GM21526 (cell line): ENCODE measurements around the gene KLF12.

Experiments used
- ATAC-seq: cut with Tn5 transposase; IDR thresholded peaks from one replicate; pipeline ENCODE4 v1.9.1; 2021; ENCODE audit warnings: moderate library complexity; ENCODE audit not compliant: unreplicated experiment, low FRiP score

Gene KLF12

DNA sequence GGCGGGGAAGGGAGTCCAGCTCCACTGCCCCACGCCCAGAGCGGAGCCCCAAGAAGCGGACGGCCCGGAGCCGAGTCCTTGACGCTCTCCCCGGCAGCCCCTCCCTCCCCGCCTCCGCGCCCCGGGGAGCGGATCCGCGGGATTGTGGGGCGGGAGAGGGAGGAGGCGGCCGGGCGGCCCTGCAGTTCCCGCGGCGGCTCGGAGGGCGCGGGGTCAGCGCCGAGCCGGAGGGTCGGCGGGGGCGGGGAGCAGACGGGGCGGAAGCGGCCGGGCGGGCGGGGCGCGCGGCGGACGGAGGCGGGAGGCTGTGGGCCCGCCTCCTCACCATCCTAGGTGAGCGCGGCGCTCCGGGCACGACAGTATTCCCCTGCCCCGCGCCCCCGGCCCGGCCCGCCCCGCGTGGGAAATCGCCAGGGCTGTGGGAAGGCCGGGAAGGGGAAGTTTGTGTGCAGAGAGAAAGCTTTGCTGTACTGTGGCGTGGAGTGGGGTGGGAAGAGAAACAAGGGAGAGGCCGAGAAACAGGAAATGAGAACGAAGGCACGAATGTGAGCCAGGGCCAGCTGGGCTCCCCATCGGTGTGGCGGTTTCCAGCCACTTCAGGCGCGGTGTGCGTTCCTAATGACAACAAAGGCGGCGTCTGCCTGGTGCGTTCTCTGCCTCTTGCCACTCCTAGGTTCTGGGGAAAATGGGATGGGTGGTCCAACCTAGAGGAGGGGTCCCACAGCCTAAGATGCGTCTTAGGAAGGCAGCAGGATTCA is 1.3 kb upstream of the KLF12 start:
- ATAC-seq: peak; percentile 43

DNA sequence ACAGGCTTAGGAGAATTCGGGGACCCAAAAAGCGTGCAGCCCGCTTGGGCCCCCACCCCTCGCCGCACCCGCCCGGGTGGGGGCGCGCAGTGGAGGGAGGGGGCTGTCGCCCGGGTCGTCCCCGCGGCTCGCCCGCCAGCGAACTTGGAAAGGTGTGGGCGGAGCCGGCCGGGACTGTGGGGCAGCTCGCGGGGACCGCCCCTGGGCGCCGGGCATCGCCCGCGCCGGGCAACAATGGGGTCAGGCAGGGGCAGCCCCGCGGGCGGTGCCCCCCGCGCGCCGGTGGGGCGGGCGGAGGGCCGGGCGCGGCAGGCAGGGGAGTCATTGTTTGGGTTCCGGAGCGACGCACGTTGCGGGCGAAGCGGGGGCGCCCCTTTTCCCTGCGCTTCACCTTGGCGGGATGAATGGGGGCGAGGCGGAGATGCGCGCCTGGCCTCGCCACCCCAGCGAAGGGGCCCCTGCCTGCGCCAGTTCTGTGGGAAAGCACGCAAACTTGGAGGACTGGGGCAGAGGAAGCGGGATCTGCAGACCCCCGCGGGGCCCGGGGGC is 647 bp upstream of the KLF12 start:
- ATAC-seq: peak; percentile 22

DNA sequence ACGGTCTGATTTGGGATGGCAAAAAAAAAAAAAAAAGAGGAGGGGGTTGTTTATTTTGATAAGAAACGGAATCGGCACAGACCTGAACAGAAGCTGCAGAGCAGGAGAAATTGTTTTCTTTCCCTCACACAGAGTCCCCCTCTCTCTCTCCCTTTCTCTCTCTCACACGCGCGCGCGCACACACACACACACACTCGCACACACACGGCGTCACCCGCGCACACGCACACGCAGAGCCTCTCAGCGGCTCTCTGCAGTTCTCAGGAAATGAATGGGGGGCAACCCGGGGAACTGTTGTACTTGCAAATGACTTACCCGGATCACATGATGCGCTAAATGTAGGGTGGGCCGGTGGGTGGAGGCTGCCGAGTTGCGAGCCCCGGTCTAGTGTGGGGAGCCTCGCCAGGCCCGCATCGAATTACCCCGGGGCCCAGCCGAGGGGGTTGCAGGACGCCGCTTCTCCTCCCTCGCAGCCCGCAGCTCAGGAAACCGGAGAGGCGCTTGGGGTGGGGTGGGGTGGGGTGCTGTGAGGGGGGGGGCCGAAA is 475 bp downstream of the KLF12 start:
- ATAC-seq: peak; percentile 44

DNA sequence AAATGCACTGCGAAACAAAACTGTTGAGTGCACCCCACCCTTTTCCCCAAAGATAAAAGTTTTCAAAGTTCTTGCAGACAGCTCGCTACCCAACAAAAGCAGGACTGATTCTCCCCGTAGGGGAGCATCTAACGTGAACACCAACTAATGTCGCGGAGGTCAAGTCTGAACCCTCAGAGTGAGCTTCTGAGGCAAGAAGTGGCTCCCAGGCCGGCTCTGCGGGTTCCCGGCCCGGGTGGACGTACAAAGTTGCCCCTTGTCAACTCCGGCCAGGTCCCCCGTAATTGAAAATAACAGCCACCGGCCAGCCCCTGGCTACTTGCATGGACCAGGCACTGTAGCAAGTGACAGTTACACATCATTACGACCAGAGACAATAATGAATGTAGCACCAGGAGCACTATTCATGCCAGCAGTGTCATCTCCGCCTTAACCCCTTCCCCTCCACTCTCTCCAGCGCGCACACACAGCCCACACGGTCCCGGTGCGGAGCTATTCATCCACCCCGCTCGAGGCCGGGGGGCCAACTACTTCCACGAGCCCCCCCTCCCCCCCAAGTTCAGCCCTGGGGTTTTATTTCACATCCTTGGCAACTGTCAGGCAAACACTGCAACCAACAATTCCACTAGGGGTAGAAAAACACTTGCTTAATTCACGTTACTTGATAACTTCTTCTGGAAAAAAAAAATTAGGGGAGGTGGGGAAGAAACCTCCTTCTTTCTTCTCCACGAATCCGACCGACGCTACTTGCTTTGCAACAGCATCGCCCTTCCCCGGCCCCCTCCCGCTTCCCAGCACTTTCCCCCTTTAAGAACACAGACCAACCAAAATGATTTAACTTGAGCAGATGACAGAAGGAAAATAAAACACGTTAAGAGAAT is 1.2 kb downstream of the KLF12 start:
- ATAC-seq: no peak

DNA sequence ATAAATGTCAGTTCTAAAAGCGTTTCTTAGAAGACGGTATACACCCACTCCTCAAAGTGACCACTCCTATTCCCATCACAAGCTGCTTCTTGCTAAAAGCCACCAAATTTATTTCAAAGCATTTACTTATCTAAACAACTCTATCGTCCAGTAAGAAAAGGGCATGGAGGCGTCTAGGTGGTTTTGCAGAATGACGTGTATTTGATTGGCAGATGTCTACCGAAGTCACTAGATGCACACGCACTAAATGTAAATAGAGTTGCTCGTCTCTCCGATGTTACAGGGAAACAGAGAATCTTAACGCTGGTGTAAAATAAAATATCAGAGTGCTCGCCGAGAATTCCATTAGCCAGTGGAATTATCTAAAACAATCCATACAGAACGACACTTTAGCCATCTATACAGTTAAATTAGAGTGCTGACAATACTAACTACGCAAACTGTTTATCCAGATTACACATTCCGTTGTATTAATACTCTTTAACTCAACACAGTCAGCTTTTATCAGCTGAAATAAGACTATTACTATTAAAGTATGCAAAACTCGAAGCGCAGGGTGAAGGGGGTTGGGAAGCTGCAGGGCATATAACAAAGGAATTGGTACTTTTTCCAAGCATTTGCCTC is 1.9 kb downstream of the KLF12 start:
- no peak for ATAC-seq

- no peak for ATAC-seq
Observed at GRCh38 chr13:74131227-74131626, 3.0 kb downstream of the KLF12 start.

- no peak for ATAC-seq
Observed at GRCh38 chr13:74129500-74130191, 4.6 kb downstream of the KLF12 start.

DNA sequence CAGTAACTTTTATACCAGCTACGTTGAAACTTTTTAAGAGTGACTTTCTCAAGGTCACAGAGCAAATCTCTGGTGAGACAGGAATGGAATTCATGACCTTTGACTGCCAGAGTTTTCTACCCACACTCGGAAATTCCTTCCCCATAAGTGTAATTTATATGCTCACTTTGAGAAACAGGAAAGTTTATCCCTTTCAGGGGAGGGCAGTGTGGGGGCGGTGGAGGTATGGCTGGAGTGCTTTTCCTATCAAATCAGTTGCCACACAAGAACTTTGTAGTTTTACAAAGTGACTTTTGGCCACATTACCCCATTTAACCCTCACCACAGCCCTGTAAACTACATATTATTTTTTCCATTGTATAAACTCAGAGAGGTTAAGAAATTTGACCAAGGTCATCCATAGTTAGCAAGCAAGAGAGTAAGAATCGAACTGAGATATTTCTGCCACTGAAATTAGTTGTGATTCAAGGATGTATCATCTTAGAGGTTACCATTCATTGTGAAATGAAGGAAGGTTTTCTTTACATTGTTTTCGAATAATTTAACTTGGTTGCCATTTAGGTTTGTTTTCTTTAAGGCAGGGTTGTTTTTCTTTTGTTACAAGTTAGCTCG is 5.9 kb downstream of the KLF12 start:
- ATAC-seq: no peak

GRCh38 chr13:74118328-74118727 is 15.9 kb downstream of the KLF12 start:
- no peak for ATAC-seq

DNA sequence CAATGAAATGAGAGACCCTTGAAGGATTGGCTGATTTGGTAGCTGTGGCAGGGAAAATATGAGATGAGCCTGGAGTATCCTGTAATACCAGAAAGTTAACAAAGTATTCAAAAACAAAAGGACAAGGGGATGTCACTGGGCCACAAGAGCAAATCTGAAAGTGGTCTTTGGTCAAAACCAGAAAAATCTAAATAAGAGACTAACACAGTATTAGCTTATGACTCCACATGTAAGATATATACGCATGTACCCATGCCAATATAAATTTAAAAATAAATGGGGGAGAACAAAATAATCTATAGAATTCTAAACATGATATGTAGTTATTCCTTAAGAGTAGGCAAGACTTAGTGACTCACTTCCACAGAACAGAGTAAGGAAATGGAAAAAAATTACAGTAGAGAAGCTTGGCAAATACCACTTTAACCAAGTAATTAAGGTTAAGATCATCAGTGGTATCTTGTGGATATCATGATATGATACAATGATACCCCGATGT is 16.9 kb downstream of the KLF12 start:
- no peak for ATAC-seq

- no peak for ATAC-seq
Observed at GRCh38 chr13:74115133-74115532, 19.1 kb downstream of the KLF12 start.

GRCh38 chr13:74114641-74115040 is 19.6 kb downstream of the KLF12 start:
- ATAC-seq: no peak

DNA sequence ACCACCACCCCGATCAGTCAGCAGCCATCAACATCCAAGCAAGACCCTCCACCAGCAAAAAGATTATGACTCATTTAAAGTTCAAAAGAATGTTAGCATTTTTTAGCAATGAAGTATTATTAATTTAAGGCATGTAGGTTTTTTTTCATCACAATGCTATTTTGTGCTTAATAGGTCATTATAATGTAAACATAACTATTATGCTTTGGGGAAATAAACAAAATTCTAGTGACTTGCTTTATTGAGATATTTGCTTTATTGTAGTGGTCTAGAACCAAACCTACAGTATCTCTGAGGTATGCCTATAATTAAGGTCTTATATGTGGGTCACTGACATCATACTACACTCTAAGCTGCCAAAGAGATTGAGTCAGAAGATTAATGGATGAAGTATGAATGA is 20.0 kb downstream of the KLF12 start:
- ATAC-seq: no peak

DNA sequence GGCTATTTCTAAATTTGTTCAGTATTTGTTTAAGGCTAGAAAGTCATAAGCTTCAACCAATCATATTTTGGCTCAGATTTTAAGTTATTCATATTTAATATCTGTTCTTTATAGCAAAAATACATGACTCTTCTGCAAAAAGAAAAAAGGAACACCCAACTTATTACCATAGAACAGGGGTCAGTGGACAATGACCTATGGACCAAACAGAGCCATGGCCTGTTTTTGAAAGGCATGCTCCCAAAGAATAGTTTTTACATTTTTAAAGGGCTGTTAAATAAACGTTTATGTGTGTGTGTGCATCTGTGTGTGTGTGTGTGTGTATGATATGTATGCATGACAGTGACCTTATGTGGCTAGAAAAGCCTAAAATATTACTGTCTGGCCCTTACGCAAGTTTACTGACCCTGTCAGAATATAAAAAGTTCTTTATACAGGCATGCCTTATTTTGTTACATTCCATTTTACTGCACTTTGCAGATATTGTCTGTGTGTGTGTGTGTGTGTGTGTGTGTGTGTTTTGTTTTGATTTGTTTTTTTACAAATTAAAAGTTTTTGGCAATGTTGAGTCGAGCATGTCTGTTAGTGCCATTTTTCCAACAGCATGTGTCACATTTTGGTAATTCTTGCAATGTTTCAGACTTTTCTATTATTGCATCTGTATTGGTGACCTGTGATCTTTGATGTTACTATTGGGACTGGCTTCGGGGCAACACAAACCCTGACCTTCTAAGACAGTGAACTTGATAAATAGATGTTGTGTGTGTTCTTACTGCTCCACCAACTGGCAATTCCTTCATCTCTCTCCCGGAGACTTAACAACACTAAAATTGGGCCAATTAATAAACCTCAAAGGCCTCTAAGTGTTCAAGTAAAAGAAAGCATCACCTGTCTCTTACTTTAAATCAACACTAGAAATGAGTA is 22.0 kb downstream of the KLF12 start:
- ATAC-seq: no peak

GRCh38 chr13:74111399-74111798 is 22.8 kb downstream of the KLF12 start:
- no peak for ATAC-seq

GRCh38 chr13:74110053-74110452 is 24.2 kb downstream of the KLF12 start:
- no peak for ATAC-seq

- no peak for ATAC-seq
Observed at GRCh38 chr13:74107598-74107997, 26.6 kb downstream of the KLF12 start.

GRCh38 chr13:74105871-74106270 is 28.3 kb downstream of the KLF12 start:
- ATAC-seq: no peak
